K562 (cell line): ENCODE data around the gene JPH3. TPM values are rescaled to one million over a fixed set of nuclear protein-coding genes. Genes with fewer than 3 reads are reported as not detected.

ENCODE experiments used
- ATAC-seq: fragments of 200-7000 bp; cut with Tn5 transposase; 3 replicates; pipeline ENCODE4 v1.9.1; 2020; ENCODE audit warnings: moderate library complexity
- BruUV-seq: library from RNA; stranded (reverse); fragments of 400-500 nt; replicated peaks from 2 replicates; lab custom pipeline; 2021; lab: Mats Ljungman, UMichigan
- CTCF ChIA-PET: fragments of 300-600 bp; formaldehyde crosslinking; extraction: SDS; loops from one replicate; lab custom pipeline; 2021; ENCODE audit warnings: low intra/inter-chr PET ratio; lab: Yijun Ruan, JAX
- POLR2A ChIA-PET: fragments of 300-600, 350-650 bp; sonication (Branson Sonifier 250); formaldehyde crosslinking; extraction: SDS; loops from one replicate; lab custom pipeline; 2021; ENCODE audit warnings: antibody characterized with exemption, inconsistent platforms; lab: Yijun Ruan, JAX
- DNase-seq, 4 experiments: peaks; one replicate each; pipeline versions ENCODE4 v3.0.0 to v3.0.0-alpha.2; 2011 to 2018; ENCODE audit warnings: low spot score in 3 of 4, mixed read lengths in 3 of 4; ENCODE audit errors: extremely low read depth in 1 of 4
- FAIRE-seq: peaks from 2 replicates; lab custom pipeline; 2011; peaks lifted over from hg19 to GRCh38; lab: Jason Lieb, UNC
- H2AFZ ChIP-seq: 2 replicates; pipeline ENCODE4 v1.6.0; 2011; ENCODE audit warnings: low read depth, low read length, control low read depth, inconsistent platforms
- H3K27ac ChIP-seq: fragments of 200-600 bp; 3 replicates; pipeline ENCODE4 v1.8.0; 2011; ENCODE audit warnings: low read depth, mild to moderate bottlenecking, control low read depth, inconsistent platforms, low read length, moderate library complexity, mixed read lengths; ENCODE audit errors: extremely low read depth
- H3K27me3 ChIP-seq, 2 experiments: fragments of 300-600 bp in 1 of 2; 2 replicates in 1 of 2; 3 replicates in 1 of 2; pipeline versions ENCODE4 v1.6.0 to v1.8.0; 2011; ENCODE audit warnings: inconsistent platforms in 2 of 2, low read length in 2 of 2, mild to moderate bottlenecking in 1 of 2, mixed read lengths in 1 of 2, moderate library complexity in 1 of 2; ENCODE audit not compliant: control insufficient read depth in 2 of 2, insufficient read depth in 2 of 2
- H3K36me3 ChIP-seq: fragments of 300-600 bp; 3 replicates; pipeline ENCODE4 v1.8.0; 2011; ENCODE audit warnings: mild to moderate bottlenecking, low read length, inconsistent platforms; ENCODE audit not compliant: control insufficient read depth, insufficient read depth
- H3K4me1 ChIP-seq, 2 experiments: fragments of 200-600 bp in 1 of 2; replicated peaks in 1 of 2; 2 replicates in 1 of 2; 3 replicates in 1 of 2; pipeline versions ENCODE4 v1.5.1 to v1.8.0; 2011; ENCODE audit warnings: inconsistent platforms in 2 of 2, low read length in 2 of 2, mild to moderate bottlenecking in 1 of 2, mixed read lengths in 1 of 2, moderate library complexity in 1 of 2; ENCODE audit not compliant: control insufficient read depth in 2 of 2, insufficient read depth in 2 of 2
- H3K4me2 ChIP-seq: 2 replicates; pipeline ENCODE4 v1.6.1; 2011; ENCODE audit warnings: low read length, control low read depth, inconsistent platforms, mixed read lengths; ENCODE audit not compliant: insufficient read depth
- H3K4me3 ChIP-seq: fragments of 200-600 bp; sonication (generic), shearing (Covaris generic); 2 replicates; pipeline ENCODE4 v1.5.1; 2016; ENCODE audit warnings: control low read depth, inconsistent platforms
- H3K79me2 ChIP-seq: fragments of 200-600 bp; 3 replicates; pipeline ENCODE4 v1.8.0; 2011; ENCODE audit warnings: low read length, inconsistent platforms; ENCODE audit not compliant: control insufficient read depth, insufficient read depth
- H3K9ac ChIP-seq, 2 experiments: 2 replicates each; pipeline versions ENCODE4 v1.6.0 to v1.6.1; 2011; ENCODE audit warnings: low read depth in 2 of 2, low read length in 2 of 2, control low read depth in 1 of 2, inconsistent platforms in 1 of 2, mild to moderate bottlenecking in 1 of 2, mixed read lengths in 1 of 2; ENCODE audit not compliant: insufficient read depth in 1 of 2
- H3K9me1 ChIP-seq: one replicate; pipeline ENCODE4 v1.6.0; 2011; ENCODE audit warnings: inconsistent platforms, mild to moderate bottlenecking, low read length, moderate library complexity; ENCODE audit not compliant: control insufficient read depth, insufficient read depth
- H3K9me3 ChIP-seq: replicated peaks from 2 replicates; pipeline ENCODE4 v1.5.1; 2011; ENCODE audit warnings: low read depth, low read length, inconsistent platforms; ENCODE audit not compliant: control insufficient read depth, insufficient read depth
- H4K20me1 ChIP-seq: replicated peaks from 2 replicates; pipeline ENCODE4 v1.6.1; 2011; ENCODE audit warnings: low read length, inconsistent platforms, mixed read lengths; ENCODE audit not compliant: control insufficient read depth, insufficient read depth
- EGR1 ChIP-seq: fragments of 450-650 bp; conservative IDR thresholded peaks from 2 replicates; pipeline ENCODE4 v1.6.1; 2017; ENCODE audit warnings: mild to moderate bottlenecking
- GTF2A2 ChIP-seq: IDR thresholded peaks from 2 replicates; pipeline ENCODE4 v1.6.1; 2016; ENCODE audit warnings: mild to moderate bottlenecking, missing genetic modification characterization, missing compliant biosample characterization
- HDAC1 ChIP-seq, 2 experiments: fragments of 450-650 bp; IDR thresholded peaks; 2 replicates each; pipeline ENCODE4 v1.6.1; 2016 to 2017; ENCODE audit warnings: inconsistent platforms in 1 of 2, mild to moderate bottlenecking in 1 of 2, moderate library complexity in 1 of 2
- IRF2 ChIP-seq: sonication (generic); formaldehyde crosslinking; IDR thresholded peaks from 2 replicates; pipeline ENCODE4 v1.8.1; 2022; ENCODE audit warnings: mild to moderate bottlenecking, missing genetic modification reagents
- MYC ChIP-seq, 2 experiments: fragments of 250-450 bp in 1 of 2; sonication (Bioruptor Pico) in 1 of 2; IDR thresholded peaks; 2 replicates each; pipeline versions ENCODE4 v1.5.1 to v1.6.1; 2012 to 2021; ENCODE audit warnings: low read depth in 2 of 2, borderline replicate concordance in 1 of 2, improper control_type of control experiment in 1 of 2, low read length in 1 of 2, mild to moderate bottlenecking in 1 of 2, moderate library complexity in 1 of 2
- NCOA1 ChIP-seq: fragments of 450-650 bp; IDR thresholded peaks from 2 replicates; pipeline ENCODE4 v1.6.1; 2016; ENCODE audit warnings: low read depth
- NR2C2 ChIP-seq, 2 experiments: fragments of 200-800 bp in 1 of 2; sonication (Bioruptor generic) in 1 of 2; sonication (generic) in 1 of 2; formaldehyde crosslinking in 1 of 2; IDR thresholded peaks; 2 replicates each; pipeline versions ENCODE4 v1.6.1 to v1.8.0; 2016 to 2022; ENCODE audit warnings: mild to moderate bottlenecking in 1 of 2, missing compliant biosample characterization in 1 of 2, missing genetic modification characterization in 1 of 2, missing genetic modification reagents in 1 of 2
- SMARCE1 ChIP-seq: fragments of 450-650 bp; IDR thresholded peaks from 2 replicates; pipeline ENCODE4 v1.7.1; 2016; ENCODE audit warnings: mild to moderate bottlenecking
- SRF ChIP-seq, 2 experiments: fragments of 250-450, 450-650 bp in 1 of 2; sonication (Bioruptor Pico) in 1 of 2; sonication (generic) in 1 of 2; formaldehyde crosslinking; IDR thresholded peaks; 2 replicates each; pipeline versions ENCODE4 v1.5.0 to v1.5.1; 2020 to 2022; ENCODE audit warnings: mild to moderate bottlenecking in 1 of 2, missing genetic modification reagents in 1 of 2
- ZBTB26 ChIP-seq: fragments of 450-650 bp; formaldehyde crosslinking; IDR thresholded peaks from 2 replicates; pipeline ENCODE4 v1.4.0; 2022; ENCODE audit warnings: missing genetic modification characterization
- WGBS: fragments of 100-300 bp; shearing (Covaris generic); methylation state at CpG from one replicate; pipeline ENCODE4 v1.1.6; 2016; ENCODE audit warnings: low coverage, mixed read lengths; ENCODE audit not compliant: insufficient coverage; ENCODE audit errors: missing lambda C conversion rate; 5-methylcytosine and 5-hydroxymethylcytosine counted together
- in situ Hi-C: fragments of 300-500 bp; cut with MboI; formaldehyde crosslinking; loops from 4 replicates; pipeline ENCODE4 v1.15.0; 2018; ENCODE audit warnings: inconsistent platforms, mixed read lengths
- intact Hi-C: fragments of 100-400 bp; cut with micrococcal nuclease; formaldehyde crosslinking; loops from 2 replicates; pipeline ENCODE4 v1.14.2; 2022
- polyA plus RNA-seq, 8 experiments: library from polyadenylated mRNA; depleted of rRNA in 4 of 8; stranded (reverse) in 5 of 8; unstranded in 3 of 8; fragments of >200 nt; fragmentation: Nextera tagmentation in 2 of 8; fragmentation: Illumina TruSeq in 1 of 8; extraction: Ambion mirVana in 2 of 8; extraction: Trizol in 1 of 8; gene quantifications; 2 replicates each; pipeline versions ENCODE4 v1.2.1 to v1.2.3, GENCODE V29; 2011 to 2014; ENCODE audit warnings: inconsistent platforms in 1 of 8, missing spikeins in 1 of 8
- total RNA-seq, 7 experiments: library from RNA; depleted of rRNA in 6 of 7; stranded (reverse); fragments of >200 nt in 6 of 7; fragmentation: Illumina TruSeq in 2 of 7; extraction: Trizol in 2 of 7; gene quantifications; 2 replicates each; pipeline versions ENCODE4 v1.2.1 to v1.2.3, GENCODE V29; 2011 to 2021; ENCODE audit warnings: low replicate concordance in 1 of 7
- TF ChIP-seq, protein P1 (sequence below), 2 experiments: fragments of 250-450 bp in 1 of 2; fragments of 450-650 bp in 1 of 2; sonication (Bioruptor Pico) in 1 of 2; IDR thresholded peaks; 2 replicates each; pipeline versions ENCODE4 v1.6.1 to v1.8.0; 2016 to 2021; ENCODE audit warnings: mild to moderate bottlenecking in 2 of 2, moderate library complexity in 2 of 2, missing compliant biosample characterization in 1 of 2, missing genetic modification characterization in 1 of 2

The JPH3 gene
- total and polyA plus RNA-seq, 9 of the 15 experiments (the other 6 are each of a cell fraction or from before 2014, with no cell fraction given): 0.01 TPM; not detected in 8

- 5% methylated on average over 11 of the region's 12 CpGs for WGBS
- intact Hi-C loops: loop anchor here (10.0 kb wide), 1 partner anchor 147 kb away; no protein-coding TSS in a partner anchor
These were observed 40.1 kb upstream of the JPH3 start for GRCh38 chr16:87562201-87562600.

More at GRCh38 chr16:87562201-87562600, 40.1 kb upstream of the JPH3 start:
- no peaks in the 10 kb centered on the region; the same call in 1 of the 2 replicates for H3K9me3 ChIP-seq
- TF ChIP-seq NCOA1: no peak
- TF ChIP-seq SRF (CRISPR knock-in tag; IDR thresholded peaks at IDR 0.05): no peak
- no peak for TF ChIP-seq SMARCE1
- no peak for TF ChIP-seq NR2C2 (CRISPR knock-in tag; IDR thresholded peaks at IDR 0.05)
- TF ChIP-seq NR2C2 (tag; IDR thresholded peaks at IDR 0.05): no peak
- TF ChIP-seq GTF2A2 (tag): no peak
- no peak for TF ChIP-seq IRF2 (CRISPR knock-in tag)
- no peak for TF ChIP-seq MYC (IDR thresholded peaks at IDR 0.05; ENCODE audit: low read depth, low read length)
- TF ChIP-seq MYC (CRISPR knock-in tag; IDR thresholded peaks at IDR 0.05; ENCODE audit: borderline replicate concordance, low read depth): no peak
- TF ChIP-seq EGR1: no peak
- no peak for TF ChIP-seq ZBTB26 (CRISPR knock-in tag)
- TF ChIP-seq, protein P1, sequence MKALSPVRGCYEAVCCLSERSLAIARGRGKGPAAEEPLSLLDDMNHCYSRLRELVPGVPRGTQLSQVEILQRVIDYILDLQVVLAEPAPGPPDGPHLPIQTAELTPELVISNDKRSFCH (CRISPR knock-in tag; IDR thresholded peaks at IDR 0.05): no peak
- TF ChIP-seq, protein P1 (tag; IDR thresholded peaks at IDR 0.05): no peak
- no peak for TF ChIP-seq HDAC1 (IDR thresholded peaks at IDR 0.05)
- peaks cover 4 to 27% of the 10 kb centered on the region in 2 experiments; a peak in 4 of 5 replicates for H3K4me1 ChIP-seq
- H3K4me2 ChIP-seq: no peak overlapping the region
- no peak overlapping the region for H2AFZ ChIP-seq
- H3K9ac ChIP-seq: no peak overlapping the region
- no peak overlapping the region for H3K4me3 ChIP-seq
- ChIA-PET CTCF (no interaction called here), POLR2A (interaction anchor here (2.0 kb wide), 1 partner anchor 9 kb away, joined by 6 read pairs; no protein-coding TSS in a partner anchor)
- no peak overlapping the region for H3K27ac ChIP-seq
- BruUV-seq: no TSS peak
- ATAC-seq (no peak), DNase-seq (no peak), FAIRE-seq (no peak)
- H4K20me1 ChIP-seq: 0 out of 2 replicates have a peak, but pooled peaks cover 4% of the 10 kb centered on the region
- in situ Hi-C loops: no loop called here
- no peaks in the 10 kb centered on the region for H3K79me2 ChIP-seq
- H3K36me3 ChIP-seq: no peaks in the 10 kb centered on the region
- H3K27me3 ChIP-seq: peaks cover 17 to 55% of the 10 kb centered on the region in 2 experiments; a peak in 4 of 5 replicates
- H3K9me1 ChIP-seq: no peaks in the 10 kb centered on the region
